H1 (cell line): Measurements from ENCODE around the gene GRIN3A.

Experiments
- CTCF ChIP-seq, 3 experiments: IDR thresholded peaks; 1 replicate in 2 of 3; 2 replicates in 1 of 3; pipeline versions ENCODE4 v1.5.1 to v1.6.1; 2011; ENCODE audit warnings: low read length in 3 of 3, mild to moderate bottlenecking in 3 of 3, inconsistent platforms in 2 of 3, low read depth in 1 of 3, moderate library complexity in 1 of 3; ENCODE audit not compliant: insufficient read depth in 1 of 3; ENCODE audit errors: control extremely low read depth in 1 of 3
- EGR1 ChIP-seq: IDR thresholded peaks from 2 replicates; pipeline ENCODE4 v1.6.1; 2011; ENCODE audit warnings: low read depth, low read length, borderline replicate concordance
- GABPA ChIP-seq: IDR thresholded peaks from 2 replicates; pipeline ENCODE4 v1.6.1; 2011; ENCODE audit warnings: mild to moderate bottlenecking, low read length, moderate library complexity, borderline replicate concordance; ENCODE audit not compliant: insufficient read depth
- ZNF274 ChIP-seq: IDR thresholded peaks from 2 replicates; pipeline ENCODE4 v1.7.0; 2012; ENCODE audit warnings: low read length, borderline replicate concordance; ENCODE audit errors: extremely low read depth

DNA sequence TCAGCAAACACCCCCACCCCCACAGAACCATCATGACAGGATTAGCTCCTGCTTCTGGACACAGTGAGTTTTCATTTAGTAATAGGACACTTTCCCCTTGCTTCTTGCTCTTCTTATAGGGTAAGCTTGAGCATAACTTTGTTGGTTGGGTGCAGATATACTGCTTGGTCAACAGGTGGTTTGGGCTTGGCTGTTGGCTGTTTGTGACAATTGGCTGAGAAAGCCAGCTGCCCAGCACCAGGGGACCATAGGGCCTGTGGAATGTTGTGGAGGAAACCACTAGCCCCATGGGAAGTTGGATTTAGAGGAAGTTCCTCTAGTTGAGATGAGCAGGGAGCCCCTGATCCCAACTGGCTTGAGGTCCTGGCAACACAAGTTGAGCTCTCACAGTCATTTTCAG, 174.2 kb downstream of the GRIN3A start:
- TF ChIP-seq CTCF (IDR thresholded peaks at IDR 0.05; ENCODE audit: control extremely low read depth in 1 of 3, insufficient read depth in 1 of 3, low read depth in 1 of 3, low read length in 3 of 3) (no peak), GABPA (no peak), EGR1 (no peak), ZNF274 (no peak)
